Effector memory CD4-positive, alpha-beta T cell (primary cell): Measurements from ENCODE around the gene PTPA.

Experiments used
- DNase-seq, 3 donors: peaks; one replicate each; pipeline ENCODE4 v3.0.0-alpha.2; 2020
- H3K27ac ChIP-seq: 2 replicates; pipeline ENCODE4 v1.7.0; 2013; ENCODE audit warnings: mild to moderate bottlenecking, low read length, moderate library complexity; ENCODE audit not compliant: insufficient read depth, poor library complexity, severe bottlenecking
- H3K27me3 ChIP-seq: replicated peaks from 2 replicates; pipeline ENCODE4 v1.7.0; 2013; ENCODE audit warnings: mild to moderate bottlenecking, low read length; ENCODE audit not compliant: insufficient read depth, control insufficient read depth, poor library complexity, severe bottlenecking
- H3K36me3 ChIP-seq: 2 replicates; pipeline ENCODE4 v1.7.0; 2013; ENCODE audit warnings: mild to moderate bottlenecking, low read length, moderate library complexity; ENCODE audit not compliant: control insufficient read depth, insufficient read depth
- H3K4me1 ChIP-seq: 2 replicates; pipeline ENCODE4 v1.7.0; 2013; ENCODE audit warnings: low read length, mild to moderate bottlenecking; ENCODE audit not compliant: control insufficient read depth, insufficient read depth, poor library complexity, severe bottlenecking
- H3K4me3 ChIP-seq: 2 replicates; pipeline ENCODE4 v1.7.0; 2013; ENCODE audit warnings: low read length, low read depth, mild to moderate bottlenecking; ENCODE audit not compliant: insufficient read depth, poor library complexity, severe bottlenecking
- H3K9me3 ChIP-seq: 2 replicates; pipeline ENCODE4 v1.7.0; 2013; ENCODE audit warnings: mild to moderate bottlenecking, low read length, moderate library complexity; ENCODE audit not compliant: control insufficient read depth

Gene PTPA

GRCh38 chr9:129136446-129137035, 25.3 kb downstream of the PTPA start:
- H3K27me3 ChIP-seq = no peaks in the 10 kb centered on the region
- H3K4me3 ChIP-seq = no peak overlapping the region
- peaks cover 21% of the 10 kb centered on the region for H3K36me3 ChIP-seq
- H3K9me3 ChIP-seq = no peaks in the 10 kb centered on the region
- H3K4me1 ChIP-seq = peaks cover 23% of the 10 kb centered on the region
- DNase-seq = no peak
- no peak overlapping the region for H3K27ac ChIP-seq

- no peak for DNase-seq
- Histone ChIP-seq H3K4me1 (peaks cover 33% of the 10 kb centered on the region), H3K27ac (no peak overlapping the region), H3K9me3 (no peaks in the 10 kb centered on the region), H3K4me3 (no peak overlapping the region), H3K36me3 (peaks cover 21% of the 10 kb centered on the region), H3K27me3 (no peaks in the 10 kb centered on the region)
These were observed 26.3 kb downstream of the PTPA start for GRCh38 chr9:129137292-129138143.

DNA sequence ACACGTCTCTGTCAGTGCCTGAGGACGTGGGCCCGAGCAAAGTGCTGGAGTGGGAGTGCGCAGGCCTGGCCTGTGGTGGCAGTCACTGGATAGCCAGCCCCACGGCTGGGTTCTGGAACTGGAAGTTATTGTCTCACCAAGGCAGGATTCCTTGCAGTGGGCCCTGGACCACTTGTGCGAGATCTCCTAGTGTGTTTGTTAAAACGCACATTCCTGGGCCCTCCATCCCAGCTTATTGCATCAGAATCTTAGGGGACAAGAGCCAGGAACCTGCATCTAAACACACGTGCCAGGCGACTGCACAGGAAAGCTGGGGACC, 26.9 kb downstream of the PTPA start:
- no peak overlapping the region for H3K27ac ChIP-seq
- peaks cover 21% of the 10 kb centered on the region for H3K36me3 ChIP-seq

GRCh38 chr9:129138476-129139232, 27.4 kb downstream of the PTPA start:
- Histone ChIP-seq H3K4me1 (peaks cover 33% of the 10 kb centered on the region), H3K27me3 (no peaks in the 10 kb centered on the region), H3K4me3 (no peak overlapping the region), H3K27ac (no peak overlapping the region), H3K9me3 (no peaks in the 10 kb centered on the region), H3K36me3 (peaks cover 24% of the 10 kb centered on the region)
- no peak for DNase-seq

More for the DNA sequence above, 26.9 kb downstream of the PTPA start:
- Histone ChIP-seq H3K27me3 (no peaks in the 10 kb centered on the region), H3K4me3 (no peak overlapping the region), H3K4me1 (peaks cover 33% of the 10 kb centered on the region), H3K9me3 (no peaks in the 10 kb centered on the region)
- DNase-seq = no peak

- no peaks in the 10 kb centered on the region for H3K27me3 ChIP-seq
- H3K36me3 ChIP-seq = peaks cover 30% of the 10 kb centered on the region
- peak; percentile 49 to 70 (median 56) for DNase-seq
- peaks cover 33% of the 10 kb centered on the region for H3K4me1 ChIP-seq
- no peaks in the 10 kb centered on the region for H3K9me3 ChIP-seq
- H3K27ac ChIP-seq = peak overlapping the region; percentile 96
- H3K4me3 ChIP-seq = peak overlapping the region; percentile 71
These were observed 28.2 kb downstream of the PTPA start for GRCh38 chr9:129139233-129139992.

DNA sequence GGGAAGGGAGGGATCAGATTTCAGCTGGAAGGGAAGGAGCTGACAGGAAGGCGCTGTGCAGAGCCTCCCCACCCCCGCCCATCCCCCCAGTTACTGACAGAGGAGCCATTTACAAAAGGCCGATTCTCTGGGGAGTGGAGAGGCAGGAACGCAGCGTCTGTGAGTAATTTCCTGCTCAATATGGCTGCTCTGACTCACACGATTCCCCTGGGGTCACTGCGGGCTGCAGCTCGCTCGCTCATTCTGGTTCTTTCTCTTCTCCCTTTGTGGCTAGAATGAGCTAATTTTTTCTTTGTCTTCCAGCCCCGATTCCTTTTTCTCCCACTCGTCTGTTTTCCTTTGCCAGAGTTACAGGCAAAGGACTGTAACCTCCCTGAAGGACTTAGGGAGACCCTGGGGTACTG, 28.8 kb downstream of the PTPA start:
- Histone ChIP-seq H3K9me3 (no peaks in the 10 kb centered on the region), H3K36me3 (peaks cover 30% of the 10 kb centered on the region), H3K4me3 (peak overlapping the region; percentile 71), H3K27me3 (no peaks in the 10 kb centered on the region), H3K4me1 (peaks cover 33% of the 10 kb centered on the region), H3K27ac (peak overlapping the region; percentile 96)
- peak; percentile 64 to 72 (median 70) for DNase-seq

DNA sequence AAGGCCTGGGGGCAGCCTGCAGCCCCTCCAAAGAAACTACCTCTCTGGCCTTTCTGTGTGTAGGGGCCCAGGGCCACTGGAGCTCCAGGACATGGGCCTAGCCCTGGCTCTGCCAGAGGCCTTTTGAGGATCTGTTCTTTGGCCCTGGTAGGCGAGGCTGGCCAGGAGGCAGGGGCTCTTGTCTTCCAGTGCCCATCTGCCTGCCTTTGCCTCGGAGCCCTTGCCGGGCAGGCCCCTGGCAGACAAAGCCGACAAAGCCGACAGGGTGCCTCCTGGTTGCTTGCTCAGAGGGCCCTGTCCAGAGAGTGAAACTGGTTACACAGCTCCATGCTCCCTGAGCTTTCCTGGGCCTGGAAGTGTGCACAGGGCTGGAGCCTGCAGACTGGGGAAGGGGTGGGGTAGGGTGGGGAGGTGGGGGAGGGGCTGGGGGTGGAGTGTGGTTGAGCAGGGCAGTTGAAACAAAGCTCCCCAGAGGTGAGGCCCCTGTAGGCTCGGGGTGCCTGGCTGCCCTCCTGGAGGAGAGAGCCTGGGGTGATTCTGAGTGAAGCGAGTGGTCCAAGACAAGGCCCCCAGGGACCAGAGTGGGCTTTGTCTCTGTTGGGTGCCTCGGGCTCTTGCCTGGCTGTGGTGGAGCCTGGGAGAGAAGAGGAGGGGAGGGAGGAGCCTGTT, 29.3 kb downstream of the PTPA start:
- H3K4me1 ChIP-seq = peaks cover 33% of the 10 kb centered on the region
- peaks cover 30% of the 10 kb centered on the region for H3K36me3 ChIP-seq
- no peak for DNase-seq
- peak overlapping the region; percentile 71 for H3K4me3 ChIP-seq
- H3K27me3 ChIP-seq = no peaks in the 10 kb centered on the region
- peak overlapping the region; percentile 96 for H3K27ac ChIP-seq
- no peaks in the 10 kb centered on the region for H3K9me3 ChIP-seq

DNA sequence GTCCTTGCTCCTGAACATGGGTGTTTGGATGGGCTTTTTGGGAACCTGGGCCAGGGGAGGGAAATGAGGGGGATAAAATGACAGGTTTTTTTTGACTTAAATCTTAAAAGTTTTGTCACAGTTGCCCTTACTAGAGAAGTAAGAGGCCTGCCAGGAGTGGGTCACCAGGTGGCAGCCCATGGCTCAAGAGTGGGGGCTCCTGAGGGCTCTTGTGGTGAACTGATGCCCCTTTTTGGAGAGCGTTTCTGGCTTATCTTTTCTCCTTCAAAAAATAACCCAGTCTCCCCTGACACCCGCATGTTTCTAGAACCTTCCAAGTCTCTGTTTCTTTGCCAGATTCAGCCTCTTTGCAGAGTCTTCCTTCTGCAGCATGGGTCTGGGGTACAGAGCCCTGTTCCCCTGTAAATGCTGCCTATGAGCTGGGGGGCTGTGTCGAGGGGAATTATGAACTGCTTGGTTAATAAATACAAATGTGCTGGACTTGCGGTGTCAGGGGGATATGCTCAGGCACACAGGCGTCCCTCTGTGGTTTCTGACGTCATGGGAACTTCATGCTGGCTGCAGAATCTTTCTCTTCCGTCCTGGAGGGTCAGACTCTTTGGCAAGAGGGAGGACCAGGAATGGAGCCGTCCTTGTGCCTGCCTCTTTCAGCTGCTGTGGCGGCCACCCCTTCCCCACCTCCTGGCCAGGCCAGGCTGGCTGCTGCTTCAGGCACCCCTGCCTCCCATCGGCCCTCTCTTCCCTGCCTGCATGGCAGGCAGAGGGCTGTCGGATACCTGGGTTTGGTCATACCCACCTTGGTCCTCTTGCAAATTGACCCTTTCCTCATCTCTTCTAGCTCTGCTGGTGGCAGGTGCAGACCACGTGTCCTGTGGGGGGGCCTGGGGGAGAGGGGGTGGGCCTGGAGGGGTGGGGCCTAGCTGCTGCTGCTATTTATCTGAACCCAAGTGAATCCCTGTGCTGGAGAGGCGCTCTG, 30.1 kb downstream of the PTPA start:
- peak overlapping the region; percentile 96 for H3K27ac ChIP-seq
- H3K4me1 ChIP-seq = peaks cover 33% of the 10 kb centered on the region
- DNase-seq = peak in 1 of 3 donors; percentile 22
- no peaks in the 10 kb centered on the region for H3K9me3 ChIP-seq
- no peaks in the 10 kb centered on the region for H3K27me3 ChIP-seq
- peaks cover 25% of the 10 kb centered on the region for H3K36me3 ChIP-seq
- H3K4me3 ChIP-seq = no peak overlapping the region
